Loucy (cell line): ENCODE results near the gene NRP1.

Experiments used
- CTCF ChIP-seq: fragments of 200-600 bp; sonication (generic); conservative IDR thresholded peaks from 2 replicates; pipeline ENCODE4 v1.5.1; 2014; ENCODE audit warnings: mild to moderate bottlenecking, antibody characterized with exemption, low read length
- EZH2phosphoT487 ChIP-seq: fragments of 200-600 bp; IDR thresholded peaks from 2 replicates; pipeline ENCODE4 v1.6.1; 2018; ENCODE audit warnings: antibody characterized with exemption, mild to moderate bottlenecking, moderate library complexity, borderline replicate concordance

GRCh38 chr10:33344676-33345075, 10.2 kb upstream of the NRP1 start:
- no peak for TF ChIP-seq CTCF
- TF ChIP-seq EZH2phosphoT487: no peak
